K562 (cell line): ENCODE measurements around the gene OR2V2. TPM values are rescaled to one million over a fixed set of nuclear protein-coding genes. Genes with fewer than 3 reads are reported as not detected.

Experiments
- BACH1 ChIP-seq: fragments of 200-800 bp; sonication (Bioruptor generic); IDR thresholded peaks from 2 replicates; pipeline ENCODE4 v1.6.1; 2016; ENCODE audit warnings: missing genetic modification characterization, missing compliant biosample characterization
- CAMTA2 ChIP-seq: fragments of 250-450 bp; sonication (Bioruptor Pico); conservative IDR thresholded peaks from 2 replicates; pipeline ENCODE4 v1.5.1; 2022
- CHD2 ChIP-seq: IDR thresholded peaks from 2 replicates; pipeline ENCODE4 v1.6.1; 2011; ENCODE audit warnings: low read depth, low read length
- DPF2 ChIP-seq: fragments of 450-650 bp; IDR thresholded peaks from 2 replicates; pipeline ENCODE4 v1.6.1; 2016
- GTF2E2 ChIP-seq: fragments of 200-800 bp; sonication (Bioruptor generic); IDR thresholded peaks from 2 replicates; pipeline ENCODE4 v1.6.1; 2016; ENCODE audit warnings: missing genetic modification characterization, missing compliant biosample characterization
- NCOA1 ChIP-seq: fragments of 450-650 bp; IDR thresholded peaks from 2 replicates; pipeline ENCODE4 v1.6.1; 2016; ENCODE audit warnings: low read depth
- PCBP1 ChIP-seq: fragments of 200-400 bp; formaldehyde crosslinking; IDR thresholded peaks from 2 replicates; pipeline ENCODE4 v1.6.1; 2018; ENCODE audit warnings: mild to moderate bottlenecking, low read depth, low read length; ENCODE audit not compliant: poor library complexity, severe bottlenecking
- RFX5 ChIP-seq: IDR thresholded peaks from 2 replicates; pipeline ENCODE4 v1.6.1; 2011; ENCODE audit warnings: low read depth, mild to moderate bottlenecking, improper control_type of control experiment, low read length
- SAFB ChIP-seq: fragments of 200-400 bp; formaldehyde crosslinking; IDR thresholded peaks from 2 replicates; pipeline ENCODE4 v1.6.1; 2017; ENCODE audit warnings: low read depth, low read length, borderline replicate concordance
- SETDB1 ChIP-seq: IDR thresholded peaks from one replicate; pipeline ENCODE4 v1.6.1; 2012; ENCODE audit warnings: low read length, control low read depth, inconsistent platforms
- SLC30A9 ChIP-seq: fragments of 250-450 bp; sonication (Bioruptor Pico); IDR thresholded peaks from 2 replicates; pipeline ENCODE4 v1.8.0; 2022; ENCODE audit warnings: mild to moderate bottlenecking, moderate library complexity
- TSC22D4 ChIP-seq: fragments of 450-650 bp; IDR thresholded peaks from 2 replicates; pipeline ENCODE4 v1.6.1; 2016; ENCODE audit warnings: missing genetic modification characterization, missing biosample characterization, control low read depth
- ZKSCAN8 ChIP-seq: fragments of 200-800 bp; sonication (Bioruptor generic); IDR thresholded peaks from 2 replicates; pipeline ENCODE4 v1.6.1; 2016; ENCODE audit warnings: missing genetic modification characterization, missing compliant biosample characterization
- ZNF175 ChIP-seq: fragments of 200-800 bp; sonication (Bioruptor generic); IDR thresholded peaks from 2 replicates; pipeline ENCODE4 v1.6.1; 2016; ENCODE audit warnings: low read depth, mild to moderate bottlenecking, missing genetic modification characterization, missing compliant biosample characterization
- ZNF224 ChIP-seq: sonication (generic); formaldehyde crosslinking; IDR thresholded peaks from 2 replicates; pipeline ENCODE4 v1.8.0; 2022; ENCODE audit warnings: mild to moderate bottlenecking, missing genetic modification reagents
- polyA plus RNA-seq, 8 experiments: library from polyadenylated mRNA; depleted of rRNA in 4 of 8; stranded (reverse) in 5 of 8; unstranded in 3 of 8; fragments of >200 nt; fragmentation: Nextera tagmentation in 2 of 8; fragmentation: Illumina TruSeq in 1 of 8; extraction: Ambion mirVana in 2 of 8; extraction: Trizol in 1 of 8; gene quantifications; 2 replicates each; pipeline versions ENCODE4 v1.2.1 to v1.2.3, GENCODE V29; 2011 to 2014; ENCODE audit warnings: inconsistent platforms in 1 of 8, missing spikeins in 1 of 8
- total RNA-seq, 7 experiments: library from RNA; depleted of rRNA in 6 of 7; stranded (reverse); fragments of >200 nt in 6 of 7; fragmentation: Illumina TruSeq in 2 of 7; extraction: Trizol in 2 of 7; gene quantifications; 2 replicates each; pipeline versions ENCODE4 v1.2.1 to v1.2.3, GENCODE V29; 2011 to 2021; ENCODE audit warnings: low replicate concordance in 1 of 7
- TF ChIP-seq, protein P1 (sequence below), 2 experiments: fragments of 450-650 bp in 1 of 2; sonication (generic) in 1 of 2; formaldehyde crosslinking; conservative IDR thresholded peaks; 2 replicates each; pipeline versions ENCODE4 v1.4.0 to v1.8.1; 2020 to 2022; ENCODE audit warnings: mild to moderate bottlenecking in 1 of 2, missing genetic modification reagents in 1 of 2
- TF ChIP-seq, protein P2 (sequence below): fragments of 250-450 bp; sonication (Bioruptor Pico); IDR thresholded peaks from 2 replicates; pipeline ENCODE4 v1.8.0; 2022; ENCODE audit warnings: inconsistent platforms
- TF ChIP-seq, protein P3 (sequence below), 2 experiments: fragments of 450-650 bp; IDR thresholded peaks; 2 replicates each; pipeline ENCODE4 v1.6.1; 2016
- TF ChIP-seq, protein P4 (sequence below), 3 experiments: fragments of 200-800 bp in 1 of 3; sonication (Bioruptor generic) in 1 of 3; sonication (generic) in 1 of 3; formaldehyde crosslinking in 1 of 3; IDR thresholded peaks; 2 replicates each; pipeline versions ENCODE4 v1.6.1 to v1.8.0; 2016 to 2022; ENCODE audit warnings: mild to moderate bottlenecking in 2 of 3, missing compliant biosample characterization in 2 of 3, missing genetic modification characterization in 2 of 3, missing genetic modification reagents in 1 of 3
- TF ChIP-seq, protein P5 (sequence below): sonication (generic); formaldehyde crosslinking; IDR thresholded peaks from 2 replicates; pipeline ENCODE4 v1.8.0; 2022; ENCODE audit warnings: missing genetic modification reagents, mild to moderate bottlenecking, borderline replicate concordance

Gene OR2V2
- total and polyA plus RNA-seq, 9 of the 15 experiments (the other 6 are each of a cell fraction or from before 2014, with no cell fraction given), result 0.01 TPM; not detected in 8

GRCh38 chr5:181107699-181108098 lies 39.7 kb upstream of the OR2V2 start (continued):
- TF ChIP-seq TSC22D4 (tag) (no peak), DPF2 (peak; percentile 75), SLC30A9 (no peak), CHD2 (no peak), ZKSCAN8 (CRISPR knock-in tag) (no peak), ZNF175 (CRISPR knock-in tag) (no peak), PCBP1 (no peak), NCOA1 (no peak), CAMTA2 (CRISPR knock-in tag) (no peak), BACH1 (no peak), SETDB1 (no peak), GTF2E2 (tag) (no peak), RFX5 (no peak), ZNF224 (CRISPR knock-in tag) (no peak), SAFB (no peak)
- TF ChIP-seq, protein P1, sequence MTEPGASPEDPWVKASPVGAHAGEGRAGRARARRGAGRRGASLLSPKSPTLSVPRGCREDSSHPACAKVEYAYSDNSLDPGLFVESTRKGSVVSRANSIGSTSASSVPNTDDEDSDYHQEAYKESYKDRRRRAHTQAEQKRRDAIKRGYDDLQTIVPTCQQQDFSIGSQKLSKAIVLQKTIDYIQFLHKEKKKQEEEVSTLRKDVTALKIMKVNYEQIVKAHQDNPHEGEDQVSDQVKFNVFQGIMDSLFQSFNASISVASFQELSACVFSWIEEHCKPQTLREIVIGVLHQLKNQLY (CRISPR knock-in tag; conservative IDR thresholded peaks at IDR 0.05), result no peak
- TF ChIP-seq, protein P2, sequence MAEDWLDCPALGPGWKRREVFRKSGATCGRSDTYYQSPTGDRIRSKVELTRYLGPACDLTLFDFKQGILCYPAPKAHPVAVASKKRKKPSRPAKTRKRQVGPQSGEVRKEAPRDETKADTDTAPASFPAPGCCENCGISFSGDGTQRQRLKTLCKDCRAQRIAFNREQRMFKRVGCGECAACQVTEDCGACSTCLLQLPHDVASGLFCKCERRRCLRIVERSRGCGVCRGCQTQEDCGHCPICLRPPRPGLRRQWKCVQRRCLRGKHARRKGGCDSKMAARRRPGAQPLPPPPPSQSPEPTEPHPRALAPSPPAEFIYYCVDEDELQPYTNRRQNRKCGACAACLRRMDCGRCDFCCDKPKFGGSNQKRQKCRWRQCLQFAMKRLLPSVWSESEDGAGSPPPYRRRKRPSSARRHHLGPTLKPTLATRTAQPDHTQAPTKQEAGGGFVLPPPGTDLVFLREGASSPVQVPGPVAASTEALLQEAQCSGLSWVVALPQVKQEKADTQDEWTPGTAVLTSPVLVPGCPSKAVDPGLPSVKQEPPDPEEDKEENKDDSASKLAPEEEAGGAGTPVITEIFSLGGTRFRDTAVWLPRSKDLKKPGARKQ (CRISPR knock-in tag), result no peak
- TF ChIP-seq, protein P3, sequence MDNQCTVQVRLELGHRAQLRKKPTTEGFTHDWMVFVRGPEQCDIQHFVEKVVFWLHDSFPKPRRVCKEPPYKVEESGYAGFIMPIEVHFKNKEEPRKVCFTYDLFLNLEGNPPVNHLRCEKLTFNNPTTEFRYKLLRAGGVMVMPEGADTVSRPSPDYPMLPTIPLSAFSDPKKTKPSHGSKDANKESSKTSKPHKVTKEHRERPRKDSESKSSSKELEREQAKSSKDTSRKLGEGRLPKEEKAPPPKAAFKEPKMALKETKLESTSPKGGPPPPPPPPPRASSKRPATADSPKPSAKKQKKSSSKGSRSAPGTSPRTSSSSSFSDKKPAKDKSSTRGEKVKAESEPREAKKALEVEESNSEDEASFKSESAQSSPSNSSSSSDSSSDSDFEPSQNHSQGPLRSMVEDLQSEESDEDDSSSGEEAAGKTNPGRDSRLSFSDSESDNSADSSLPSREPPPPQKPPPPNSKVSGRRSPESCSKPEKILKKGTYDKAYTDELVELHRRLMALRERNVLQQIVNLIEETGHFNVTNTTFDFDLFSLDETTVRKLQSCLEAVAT (IDR thresholded peaks at IDR 0.05), result no peak
- TF ChIP-seq, protein P4, sequence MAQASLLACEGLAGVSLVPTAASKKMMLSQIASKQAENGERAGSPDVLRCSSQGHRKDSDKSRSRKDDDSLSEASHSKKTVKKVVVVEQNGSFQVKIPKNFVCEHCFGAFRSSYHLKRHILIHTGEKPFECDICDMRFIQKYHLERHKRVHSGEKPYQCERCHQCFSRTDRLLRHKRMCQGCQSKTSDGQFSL (CRISPR knock-in tag; IDR thresholded peaks at IDR 0.05), result no peak
- TF ChIP-seq, protein P4 (tag; IDR thresholded peaks at IDR 0.05), result no peak
- TF ChIP-seq, protein P5, sequence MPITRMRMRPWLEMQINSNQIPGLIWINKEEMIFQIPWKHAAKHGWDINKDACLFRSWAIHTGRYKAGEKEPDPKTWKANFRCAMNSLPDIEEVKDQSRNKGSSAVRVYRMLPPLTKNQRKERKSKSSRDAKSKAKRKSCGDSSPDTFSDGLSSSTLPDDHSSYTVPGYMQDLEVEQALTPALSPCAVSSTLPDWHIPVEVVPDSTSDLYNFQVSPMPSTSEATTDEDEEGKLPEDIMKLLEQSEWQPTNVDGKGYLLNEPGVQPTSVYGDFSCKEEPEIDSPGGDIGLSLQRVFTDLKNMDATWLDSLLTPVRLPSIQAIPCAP (CRISPR knock-in tag), result no peak
